Stimulated activated CD4-positive, alpha-beta T cell treated with anti-CD3 and anti-CD28 coated beads, Interleukin-2, amount 100 ng/mL, for 24 hours (primary cell): ENCODE data around the gene PARD3.
"Not testable (repeated sequence)": the region's sequence is repeated elsewhere in the genome, so short reads cannot be mapped to it uniquely, and the experiment has no call there.

Experiments used
- DNase-seq, 2 donors: peaks; one replicate each; pipeline ENCODE4 v3.0.0-alpha.2; 2020

PARD3 gene

DNA sequence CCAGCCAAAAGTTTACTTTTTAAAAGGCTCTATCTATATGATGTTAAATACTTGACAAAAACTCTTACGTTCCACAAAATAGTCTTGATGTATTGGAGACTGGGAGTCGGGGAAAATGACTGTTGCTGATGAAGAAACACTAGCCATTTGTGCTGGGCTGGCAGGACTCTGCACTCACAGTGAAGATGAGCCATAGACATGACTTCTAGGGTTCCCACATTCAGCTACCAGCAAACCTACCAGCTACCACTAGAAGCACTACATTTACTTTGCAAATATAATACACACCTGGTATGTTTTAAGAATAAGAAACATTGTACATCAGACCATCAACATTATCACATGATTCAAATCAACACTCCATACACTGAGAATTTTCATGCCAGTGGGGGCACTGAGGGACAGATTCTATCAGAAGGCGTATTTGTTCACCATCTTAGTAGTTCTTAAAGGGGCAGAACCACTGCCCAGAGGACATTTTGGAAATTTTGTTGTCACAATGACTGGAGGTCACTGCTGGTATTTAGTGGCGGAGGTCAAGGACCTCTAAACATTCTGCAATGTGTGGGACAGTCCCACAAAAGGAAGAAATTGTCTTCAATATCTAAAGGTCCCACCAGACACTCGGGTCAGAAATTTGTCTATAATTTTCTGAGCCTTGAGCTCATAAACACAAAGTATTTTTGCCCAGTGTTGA is 52.3 kb downstream of the PARD3 start:
- DNase-seq = no peak

DNA sequence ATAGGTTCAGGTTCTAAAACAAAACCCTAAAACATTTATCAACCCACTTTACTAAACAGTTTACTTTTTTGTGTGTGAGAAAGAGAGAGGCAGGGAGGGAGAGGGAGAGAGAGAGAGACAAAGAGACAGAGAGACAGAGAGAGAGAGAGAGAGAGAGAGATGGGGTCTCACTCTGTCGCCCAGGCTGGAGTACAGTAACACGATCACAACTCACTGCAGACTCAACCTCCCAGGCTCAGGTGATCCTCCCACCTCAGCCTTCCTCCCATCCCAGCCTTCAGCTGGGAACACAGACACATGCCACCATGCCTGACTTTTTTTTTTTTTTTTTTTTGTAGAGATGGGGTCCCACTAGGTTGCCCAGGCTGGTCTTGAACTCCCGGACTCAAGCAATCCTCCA is 52.9 kb downstream of the PARD3 start:
- no peak for DNase-seq

DNA sequence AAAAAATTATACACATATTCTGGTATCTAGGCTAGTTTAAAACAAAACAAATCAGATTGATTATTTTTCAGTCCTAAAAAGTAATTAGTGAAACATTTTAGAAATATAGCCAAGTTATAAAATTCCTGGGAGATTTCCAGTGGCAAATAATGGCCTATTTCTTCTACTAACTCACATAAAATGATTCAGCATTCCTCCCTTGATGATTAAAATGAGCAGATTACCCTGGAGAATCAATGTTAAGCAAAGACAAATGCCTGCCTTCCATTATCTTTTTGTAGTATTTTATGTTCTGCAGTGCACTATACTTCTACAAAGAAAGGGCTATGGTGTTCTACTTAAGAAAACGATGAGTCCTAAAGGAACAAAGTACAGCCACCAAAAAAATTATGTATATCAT is 53.6 kb downstream of the PARD3 start:
- no peak for DNase-seq

DNA sequence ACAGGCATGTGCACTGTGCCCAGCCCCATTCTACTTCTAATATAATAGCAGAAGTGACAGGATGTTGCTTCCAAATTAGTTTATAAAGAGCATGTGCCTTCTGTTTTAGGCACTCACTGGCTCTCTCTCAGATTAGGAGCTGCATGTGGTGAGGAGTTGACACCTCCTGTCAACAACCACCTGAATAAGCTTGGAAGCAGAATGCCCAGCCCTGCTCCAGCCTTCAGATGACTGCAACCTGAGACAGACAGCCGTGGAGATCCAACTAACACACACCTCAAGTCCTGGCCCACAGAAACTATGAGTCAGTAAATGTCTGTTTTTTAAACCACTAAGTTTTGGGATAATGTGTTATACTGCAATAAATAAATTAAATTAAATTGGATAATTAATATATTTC is 54.5 kb downstream of the PARD3 start:
- no peak for DNase-seq

DNA sequence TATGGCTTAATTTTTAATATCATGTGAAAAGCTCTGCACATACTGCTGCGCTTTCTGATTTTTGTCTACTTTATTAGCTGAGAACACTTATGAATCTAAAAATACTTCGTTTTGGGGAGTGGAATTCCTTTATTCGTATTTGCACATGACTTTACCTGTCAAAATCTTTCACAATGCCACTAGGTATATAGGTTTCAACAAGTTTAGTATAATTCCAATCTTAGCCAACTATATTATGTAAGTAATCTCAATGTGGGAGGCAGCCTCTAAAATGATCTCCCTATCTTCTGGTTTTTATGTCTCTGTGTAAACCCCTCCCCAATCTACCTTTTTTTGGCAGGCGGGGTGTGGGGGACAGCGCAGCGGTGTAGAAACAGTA is 55.3 kb downstream of the PARD3 start:
- DNase-seq = no peak

DNA sequence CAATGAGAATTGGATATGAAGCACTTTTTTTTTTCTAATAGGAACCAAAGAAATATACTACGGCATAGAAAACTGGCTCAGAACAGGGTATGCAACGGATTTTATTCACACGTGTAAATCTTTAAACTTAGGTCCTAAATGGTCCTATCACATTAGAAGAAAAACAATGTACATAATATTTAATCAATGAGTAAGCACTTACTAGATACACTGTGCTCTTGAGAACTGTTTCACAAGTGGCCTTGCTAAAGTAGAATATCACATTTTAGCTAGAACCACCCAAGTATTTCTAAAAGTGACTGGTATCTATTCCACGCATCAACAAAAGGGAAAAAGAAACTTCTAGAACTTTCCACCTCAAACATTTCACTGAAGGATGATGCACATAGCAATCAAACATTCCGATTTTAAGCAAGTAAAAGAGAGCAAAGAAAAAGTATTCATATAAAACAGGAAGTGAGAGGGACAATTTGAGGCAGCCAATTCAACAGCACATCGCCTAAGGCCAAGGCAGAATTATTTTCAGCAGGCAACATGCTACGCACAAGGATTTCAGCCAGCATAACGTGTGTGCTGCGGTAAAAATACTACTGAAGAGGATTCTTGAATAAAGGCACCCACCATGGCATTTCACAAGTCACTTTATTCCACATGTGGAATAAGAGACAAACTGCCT is 55.8 kb downstream of the PARD3 start:
- DNase-seq = no peak

DNA sequence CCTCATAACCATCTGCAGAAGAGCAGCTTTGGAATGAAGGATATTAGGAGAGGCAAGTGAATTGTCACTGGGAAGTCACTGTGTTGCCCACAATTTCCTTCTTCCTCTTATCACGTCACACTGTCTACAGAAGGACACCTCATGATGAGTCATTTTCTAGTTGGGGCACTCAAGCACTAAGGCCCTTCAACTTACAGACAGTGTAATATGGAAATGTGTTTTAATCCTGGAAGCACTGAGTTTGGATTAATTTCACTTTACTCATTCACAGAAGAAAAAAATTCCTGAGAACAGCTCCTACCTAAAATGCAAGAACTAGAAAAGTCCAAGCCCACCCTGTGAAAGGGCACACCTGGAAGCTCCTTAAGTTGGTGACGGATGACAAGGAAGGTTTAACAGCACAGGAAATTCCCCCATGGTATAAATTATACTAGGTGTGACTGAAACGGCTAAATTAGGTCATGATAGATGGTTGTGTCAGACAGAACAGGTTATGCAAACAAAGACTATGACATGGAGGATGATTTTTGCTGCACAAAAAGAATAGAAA is 56.6 kb downstream of the PARD3 start:
- no peak for DNase-seq

DNA sequence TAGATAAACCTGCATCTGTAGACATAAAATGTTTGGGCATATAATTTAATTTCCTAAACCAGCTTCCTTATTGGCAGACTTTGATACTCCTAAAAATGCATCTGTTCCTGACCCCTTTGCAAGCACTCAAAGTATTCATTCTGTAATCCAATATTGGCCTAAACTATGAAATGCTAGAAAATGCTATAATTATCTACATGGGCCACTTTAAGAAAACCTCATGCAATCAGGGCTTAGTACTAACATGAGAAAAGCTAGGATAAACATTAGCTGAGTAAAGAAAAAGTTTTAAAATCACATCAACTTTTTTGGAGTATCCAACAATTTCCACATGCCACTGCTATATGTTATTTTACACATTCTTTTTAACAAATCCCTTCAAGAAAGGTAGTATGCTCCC is 57.2 kb downstream of the PARD3 start:
- DNase-seq = no peak

DNA sequence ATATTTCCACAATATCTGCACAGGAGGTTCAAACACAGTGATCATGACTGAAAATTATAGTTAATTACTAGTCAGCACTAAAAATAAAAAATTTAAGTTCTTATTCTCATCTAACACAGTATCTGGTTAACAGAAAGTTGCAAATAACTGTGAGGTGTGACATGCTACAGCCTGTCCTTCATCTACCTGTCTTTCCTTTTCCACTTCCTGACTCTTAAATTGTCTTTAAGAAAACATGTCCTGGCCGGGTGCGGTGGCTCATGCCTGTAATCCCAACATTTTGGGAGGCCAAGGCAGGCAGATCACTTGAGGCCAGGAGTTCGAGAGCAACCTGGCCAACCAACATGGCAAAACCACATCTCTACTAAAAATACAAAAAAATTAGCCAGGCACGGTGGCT is 57.9 kb downstream of the PARD3 start:
- DNase-seq = not testable (repeated sequence)

DNA sequence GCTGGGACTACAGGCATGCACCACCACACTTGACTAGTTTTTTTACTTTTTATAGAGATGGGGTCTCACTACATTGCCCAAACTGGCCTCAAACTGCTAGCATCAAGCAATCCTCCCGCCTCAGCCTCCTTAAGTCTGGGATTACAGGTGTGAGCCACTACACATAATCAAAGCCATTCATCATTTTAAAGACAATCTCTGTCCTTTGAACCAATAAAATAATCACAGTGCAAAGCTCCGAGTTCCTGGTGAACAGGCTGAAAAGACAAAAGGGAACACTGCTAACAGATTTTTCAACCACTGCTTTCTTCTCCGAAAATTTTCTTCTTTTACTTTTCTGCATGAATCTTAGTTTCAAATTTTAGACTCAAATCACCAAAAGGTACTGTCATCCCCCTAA is 58.5 kb downstream of the PARD3 start:
- DNase-seq = no peak

DNA sequence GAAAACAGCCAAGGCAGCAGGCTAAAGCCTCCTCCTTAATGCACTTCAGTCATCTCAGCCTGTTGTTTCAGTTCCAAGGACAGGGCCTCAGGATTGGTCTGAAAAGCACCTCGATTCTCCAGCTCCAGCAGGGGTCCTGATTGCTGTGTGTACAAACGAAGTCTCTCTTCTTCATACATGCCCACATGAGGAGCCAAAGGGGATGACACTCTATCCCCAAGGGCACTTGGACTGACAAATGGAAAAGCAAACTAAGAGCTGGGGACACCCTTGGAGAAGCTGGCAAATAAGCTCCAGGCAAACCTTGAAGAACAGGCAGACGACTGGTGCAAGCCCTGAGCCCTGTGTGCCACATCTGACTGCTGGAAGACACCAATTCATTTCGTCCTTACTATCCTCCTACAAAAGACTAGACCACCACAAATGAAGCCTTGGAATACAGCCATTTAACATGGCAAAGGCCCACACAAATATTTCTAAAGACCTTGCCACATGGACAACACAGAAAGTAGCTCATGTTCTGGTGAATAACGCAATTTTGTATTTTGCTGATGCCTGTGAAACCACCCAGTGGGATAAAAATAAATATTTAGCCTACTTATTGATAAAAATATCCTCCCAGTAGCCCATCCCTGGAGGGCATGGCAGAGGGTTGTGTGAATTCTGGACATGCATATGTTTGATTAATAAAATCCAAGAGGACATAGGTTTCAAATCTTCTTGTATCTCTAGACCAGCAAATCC is 61.9 kb downstream of the PARD3 start:
- DNase-seq = no peak

DNA sequence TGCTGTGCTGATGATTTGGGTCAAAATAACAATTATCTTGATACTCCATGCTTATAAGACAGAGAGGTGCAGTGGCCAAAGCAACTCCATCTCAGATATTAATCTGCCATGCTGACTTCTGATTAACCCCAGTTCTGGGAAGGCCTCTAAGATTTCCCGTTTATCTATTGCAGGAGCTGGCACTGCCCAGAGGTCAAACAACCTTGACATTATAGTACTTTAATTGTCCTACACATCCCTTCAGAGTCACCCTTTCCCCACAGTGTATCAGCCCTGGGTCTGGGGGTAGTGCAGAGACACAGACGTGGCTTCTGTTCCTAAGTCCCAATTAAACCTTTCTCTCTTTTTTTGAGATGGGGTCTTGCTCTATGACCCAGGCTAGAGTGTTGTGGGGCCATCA is 63.8 kb downstream of the PARD3 start:
- DNase-seq = no peak

DNA sequence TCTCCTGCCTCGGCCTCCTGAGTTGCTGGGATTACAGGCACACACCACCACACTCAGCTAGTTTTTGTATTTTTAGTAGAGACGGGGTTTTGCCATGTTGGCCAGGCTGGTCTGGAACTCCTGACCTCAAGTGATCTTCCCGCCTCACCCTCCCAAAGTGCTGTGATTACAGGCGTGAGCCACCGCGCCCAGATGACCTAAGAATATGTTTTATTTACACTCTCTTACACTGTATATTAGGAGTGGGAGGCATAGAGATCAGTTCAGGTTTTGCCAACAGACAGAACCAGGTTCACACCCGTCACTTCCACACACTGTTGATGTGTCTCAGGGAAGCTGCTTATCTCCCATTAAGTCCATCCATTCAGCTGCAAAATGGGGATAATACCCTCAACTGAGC is 64.3 kb downstream of the PARD3 start:
- not testable (repeated sequence) for DNase-seq

DNA sequence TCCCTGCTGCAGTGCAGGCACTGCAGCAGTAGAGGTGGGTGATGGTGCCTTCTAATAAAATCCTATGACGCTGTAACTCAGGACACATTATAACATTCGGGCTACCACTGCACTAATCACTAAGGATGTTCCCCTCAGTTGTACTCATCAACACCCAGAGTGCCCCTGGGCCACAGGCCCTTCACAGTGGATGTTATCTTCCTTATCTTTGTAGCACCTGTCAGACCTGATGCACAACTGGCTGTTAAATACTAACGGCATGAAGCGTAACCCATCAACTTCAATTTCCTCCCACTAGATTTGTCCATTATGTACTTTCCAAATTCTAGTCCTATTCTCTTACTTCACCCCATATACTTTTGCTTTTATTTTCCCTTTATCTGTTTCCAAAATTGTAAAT is 66.3 kb downstream of the PARD3 start:
- DNase-seq = no peak

DNA sequence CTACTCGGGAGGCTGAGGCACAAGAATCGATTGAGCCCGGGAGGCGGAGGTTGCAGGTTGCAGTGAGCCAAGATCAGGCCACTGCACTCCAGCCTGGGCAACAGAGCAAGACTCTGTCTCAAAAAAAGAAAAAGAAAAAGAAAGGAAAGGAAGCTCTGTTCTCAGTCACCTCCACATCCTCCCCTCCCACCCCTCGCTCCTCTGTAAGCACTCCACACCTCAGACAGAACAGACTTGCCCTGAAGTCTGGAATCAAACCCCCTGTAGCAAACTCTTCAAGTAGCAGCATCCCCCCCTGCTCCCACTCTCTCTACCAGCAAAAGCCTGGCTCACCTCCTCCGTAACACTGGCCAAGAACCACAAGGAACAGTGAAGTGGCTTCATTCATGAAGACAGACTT is 66.7 kb downstream of the PARD3 start:
- no peak for DNase-seq

DNA sequence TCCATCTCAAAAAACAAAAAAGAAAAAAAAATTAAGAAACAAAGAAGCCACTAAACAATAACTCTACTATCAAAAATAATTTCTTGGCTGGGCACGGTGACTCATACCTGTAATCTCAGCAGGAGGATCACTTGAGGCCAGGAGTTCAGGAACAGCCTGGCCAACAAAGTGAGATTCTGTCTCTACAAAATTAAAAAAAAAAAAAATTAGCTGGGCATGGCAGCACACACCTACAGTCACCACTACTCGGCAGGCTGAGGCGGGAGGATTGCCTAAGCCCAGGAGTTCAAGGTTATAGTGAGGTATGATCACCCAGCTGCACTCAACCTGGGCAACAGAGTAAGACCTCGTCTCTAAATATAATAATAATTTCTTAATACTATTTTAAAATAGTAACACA is 69.0 kb downstream of the PARD3 start:
- no peak for DNase-seq

DNA sequence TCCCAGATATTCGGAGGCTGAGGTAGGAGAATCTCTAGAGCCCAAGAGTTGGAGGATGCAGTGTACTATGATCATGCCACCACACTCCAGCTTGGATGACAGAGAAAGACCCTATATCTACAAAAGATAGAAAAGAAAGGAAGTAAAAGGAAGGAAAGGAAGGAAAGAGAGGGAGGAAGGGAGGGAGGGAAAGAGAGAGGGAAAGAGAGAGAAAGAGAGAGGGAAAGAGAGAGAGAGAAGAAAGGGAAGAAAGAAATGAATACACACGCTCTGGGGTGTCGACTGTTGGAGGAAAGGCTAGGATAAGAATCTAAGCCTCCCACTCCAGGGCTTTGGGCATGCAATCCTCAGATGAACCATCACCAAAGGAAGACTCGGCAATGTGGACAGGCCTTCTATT is 69.9 kb downstream of the PARD3 start:
- no peak for DNase-seq

DNA sequence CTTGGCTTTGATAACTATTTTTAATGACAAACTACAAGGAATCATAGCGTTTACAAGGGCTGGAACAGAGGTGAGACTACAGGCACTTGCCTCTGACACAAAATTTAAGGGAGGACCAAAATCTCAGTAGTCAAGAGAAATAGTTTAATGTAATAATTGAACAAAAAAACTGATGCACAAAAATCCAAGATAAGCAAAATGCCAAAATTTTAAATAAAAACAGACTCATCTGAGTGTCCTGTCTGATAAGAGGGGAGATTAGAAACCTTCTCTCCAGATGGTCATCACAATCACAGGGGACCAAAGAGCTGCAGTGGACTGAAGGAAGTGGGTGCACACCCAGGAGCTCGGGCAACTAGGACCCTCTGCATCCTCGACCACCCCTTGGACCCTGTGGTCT is 70.5 kb downstream of the PARD3 start:
- no peak for DNase-seq

DNA sequence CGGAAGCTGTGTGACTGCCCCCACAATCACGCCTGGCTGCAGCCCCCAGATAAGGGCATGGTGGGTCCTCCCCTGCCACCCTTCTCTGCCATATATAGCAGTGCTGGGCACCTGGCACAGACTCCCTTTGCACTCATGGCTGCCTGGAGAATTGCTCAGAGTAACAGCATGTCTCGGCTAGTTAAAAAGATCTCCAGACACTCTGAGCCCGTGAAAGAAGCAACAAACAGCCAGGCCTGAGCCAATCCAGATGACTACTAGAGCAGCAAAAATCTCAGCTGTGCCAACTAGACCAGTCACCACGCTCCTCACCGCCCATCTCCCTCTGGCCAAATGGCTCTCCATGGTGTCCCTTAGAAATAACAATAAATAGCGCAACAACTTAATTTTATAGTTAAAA is 71.3 kb downstream of the PARD3 start:
- no peak for DNase-seq

DNA sequence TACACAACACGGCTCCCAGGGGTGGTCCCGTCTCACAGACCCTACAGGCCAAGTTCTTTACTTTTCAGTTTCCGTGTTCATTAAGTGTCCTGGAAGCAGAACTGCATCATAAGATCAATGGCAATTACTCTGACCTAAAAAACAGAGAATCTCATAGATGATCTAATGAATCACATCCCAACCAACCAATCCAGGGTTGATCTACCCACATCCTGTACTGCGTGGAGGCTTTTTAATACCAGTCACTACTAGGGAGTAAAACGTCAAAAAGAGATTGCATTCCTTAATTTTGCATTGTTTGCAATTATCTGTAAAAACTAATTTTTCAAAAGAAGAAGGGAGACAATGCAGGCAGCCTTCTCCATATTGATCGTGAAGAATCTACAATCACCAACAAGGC is 72.6 kb downstream of the PARD3 start:
- DNase-seq = no peak

DNA sequence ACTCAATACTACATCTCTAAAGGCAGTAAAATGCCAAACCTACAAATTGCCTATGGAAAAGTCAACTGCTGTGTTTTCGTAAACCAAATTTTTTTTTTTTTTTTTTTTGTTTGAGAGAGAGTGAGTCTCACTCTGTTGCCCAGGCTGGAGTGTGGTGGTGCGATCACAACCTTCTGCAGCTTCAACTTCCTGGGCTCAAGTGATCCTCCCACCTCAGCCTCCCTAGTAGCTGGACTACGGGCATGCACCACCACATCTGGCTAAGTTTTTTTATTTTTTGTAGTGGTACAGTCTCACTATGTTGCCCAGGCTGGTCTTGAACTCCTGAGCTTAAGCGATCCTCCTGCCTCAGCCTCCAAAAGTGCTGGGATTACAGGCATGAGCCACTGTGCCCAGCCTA is 74.0 kb downstream of the PARD3 start:
- DNase-seq = not testable (repeated sequence)

DNA sequence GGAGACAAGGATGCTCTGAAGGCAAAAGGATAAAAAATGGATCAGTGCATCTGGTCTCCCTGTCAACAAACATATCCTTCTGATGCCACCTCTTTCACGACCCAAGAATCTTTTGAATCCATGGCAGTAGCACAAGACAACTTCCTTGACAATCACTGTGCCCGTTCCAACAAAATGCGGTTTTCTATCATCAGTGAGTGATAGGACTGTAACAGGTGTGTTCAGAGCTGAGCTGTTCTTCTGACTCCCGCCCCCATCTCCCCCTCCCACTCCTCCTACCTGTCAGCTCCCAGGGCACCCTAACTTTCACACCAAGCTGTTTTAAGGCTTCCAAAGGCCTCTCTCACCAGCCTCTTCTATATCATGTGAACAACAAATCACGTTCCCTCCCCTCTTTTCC is 74.8 kb downstream of the PARD3 start:
- DNase-seq = no peak

DNA sequence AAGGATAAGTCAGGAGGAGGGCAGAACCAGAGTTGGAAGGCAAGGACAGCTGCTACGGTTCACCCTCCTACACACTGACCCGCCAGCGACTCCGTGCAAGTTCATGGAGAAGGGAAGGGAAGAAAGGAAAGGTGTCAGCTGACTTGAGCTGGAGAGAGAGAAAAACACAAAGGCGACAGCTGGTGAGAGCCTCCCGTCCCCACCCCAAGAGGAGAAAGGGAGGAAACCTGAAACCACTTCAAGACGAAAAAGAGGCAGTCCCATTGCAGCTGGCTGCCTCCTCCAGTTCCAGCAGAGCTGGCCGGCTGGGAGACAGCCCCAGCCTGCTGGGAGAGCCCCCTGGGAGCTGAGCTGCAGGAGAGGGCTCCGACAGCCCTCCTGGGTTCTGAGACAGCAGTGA is 75.2 kb downstream of the PARD3 start:
- DNase-seq = no peak

DNA sequence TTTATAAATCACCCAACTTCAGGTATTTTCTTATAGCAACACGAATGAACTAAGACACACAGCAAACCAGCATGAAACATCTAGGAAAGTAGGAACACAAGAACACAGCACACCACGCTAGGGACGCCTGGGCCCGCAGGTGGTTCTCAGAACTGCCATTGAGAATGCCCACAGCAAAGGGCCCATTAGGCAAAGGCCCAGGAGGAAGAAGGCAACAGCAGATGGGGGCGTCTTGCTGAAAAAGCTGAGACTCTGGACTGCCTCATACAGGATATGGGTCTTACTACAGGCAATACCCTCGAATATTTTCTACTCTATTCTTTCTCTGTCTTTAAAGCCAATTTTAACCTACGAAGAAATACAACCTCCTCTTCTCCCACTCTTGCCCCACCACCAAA is 77.3 kb downstream of the PARD3 start:
- DNase-seq = no peak
